Liver (tissue), 9 donors: ENCODE results near the gene NRSN2. TPM values are rescaled to one million over a fixed set of nuclear protein-coding genes. Genes with fewer than 3 reads are reported as not detected.

Experiments
- DNase-seq: peaks from one replicate; pipeline ENCODE4 v3.0.0-alpha.2; 2017; ENCODE audit warnings: low spot score
- H3K27ac ChIP-seq, 2 donors: one replicate each; pipeline ENCODE4 v1.7.0; 2013; ENCODE audit warnings: inconsistent platforms in 2 of 2, low read length in 2 of 2, control low read depth in 1 of 2, low read depth in 1 of 2, mild to moderate bottlenecking in 1 of 2
- H3K27me3 ChIP-seq, 4 donors: one replicate each; pipeline versions ENCODE4 v1.6.1 to v1.7.0; 2013; ENCODE audit warnings: low read length in 3 of 4, inconsistent platforms in 1 of 4, mild to moderate bottlenecking in 1 of 4, moderate library complexity in 1 of 4; ENCODE audit not compliant: control insufficient read depth in 4 of 4, insufficient read depth in 4 of 4
- H3K36me3 ChIP-seq, 4 donors: one replicate each; pipeline versions ENCODE4 v1.6.1 to v1.7.0; 2013; ENCODE audit warnings: low read length in 3 of 4, mild to moderate bottlenecking in 3 of 4, low read depth in 1 of 4, moderate library complexity in 1 of 4; ENCODE audit not compliant: control insufficient read depth in 4 of 4, insufficient read depth in 3 of 4
- H3K4me1 ChIP-seq, 4 donors: one replicate each; pipeline versions ENCODE4 v1.6.1 to v1.7.0; 2013; ENCODE audit warnings: low read length in 3 of 4, mild to moderate bottlenecking in 3 of 4, moderate library complexity in 1 of 4; ENCODE audit not compliant: control insufficient read depth in 4 of 4, insufficient read depth in 4 of 4
- H3K4me3 ChIP-seq, 3 donors: one replicate each; pipeline versions ENCODE4 v1.6.1 to v1.7.0; 2013; ENCODE audit warnings: low read length in 3 of 3, control low read depth in 1 of 3, low read depth in 1 of 3, mild to moderate bottlenecking in 1 of 3
- H3K9ac ChIP-seq, 2 donors: one replicate each; pipeline ENCODE4 v1.7.0; 2013; ENCODE audit warnings: low read length in 2 of 2, mild to moderate bottlenecking in 2 of 2, moderate library complexity in 2 of 2, control low read depth in 1 of 2, low read depth in 1 of 2
- H3K9me3 ChIP-seq, 4 donors: one replicate each; pipeline versions ENCODE4 v1.6.1 to v1.7.0; 2013; ENCODE audit warnings: low read length in 3 of 4; ENCODE audit not compliant: control insufficient read depth in 4 of 4
- EGR1 ChIP-seq, 2 donors: IDR thresholded peaks; 2 replicates each; pipeline ENCODE4 v1.6.1; 2016 to 2018; ENCODE audit warnings: antibody characterized with exemption in 2 of 2, low read depth in 2 of 2
- FOXA1 ChIP-seq: IDR thresholded peaks from 2 replicates; pipeline ENCODE4 v1.6.1; 2016; ENCODE audit warnings: antibody characterized with exemption
- FOXA2 ChIP-seq: IDR thresholded peaks from 2 replicates; pipeline ENCODE4 v1.6.1; 2016; ENCODE audit warnings: antibody characterized with exemption
- GABPA ChIP-seq, 2 donors: IDR thresholded peaks in 1 of 2; conservative IDR thresholded peaks in 1 of 2; 2 replicates each; pipeline ENCODE4 v1.6.1; 2016; ENCODE audit warnings: antibody characterized with exemption in 2 of 2, mild to moderate bottlenecking in 1 of 2, moderate library complexity in 1 of 2
- HNF4A ChIP-seq, 2 donors: conservative IDR thresholded peaks; 2 replicates each; pipeline ENCODE4 v1.6.1; 2016; ENCODE audit warnings: antibody characterized with exemption in 2 of 2, mild to moderate bottlenecking in 2 of 2
- HNF4G ChIP-seq: IDR thresholded peaks from 2 replicates; pipeline ENCODE4 v1.6.1; 2016; ENCODE audit warnings: antibody characterized with exemption
- JUND ChIP-seq, 2 donors: IDR thresholded peaks; 2 replicates each; pipeline ENCODE4 v1.6.1; 2016; ENCODE audit warnings: antibody characterized with exemption in 2 of 2
- NR2F2 ChIP-seq: IDR thresholded peaks from 2 replicates; pipeline ENCODE4 v1.6.1; 2016; ENCODE audit warnings: antibody characterized with exemption
- RXRA ChIP-seq, 2 donors: IDR thresholded peaks; 2 replicates each; pipeline ENCODE4 v1.6.1; 2017 to 2018; ENCODE audit warnings: antibody characterized with exemption in 2 of 2, mild to moderate bottlenecking in 1 of 2
- SP1 ChIP-seq: IDR thresholded peaks from 2 replicates; pipeline ENCODE4 v1.6.1; 2018; ENCODE audit warnings: antibody characterized with exemption, mild to moderate bottlenecking
- TAF1 ChIP-seq: conservative IDR thresholded peaks from 2 replicates; pipeline ENCODE4 v1.6.1; 2016; ENCODE audit warnings: antibody characterized with exemption, mild to moderate bottlenecking
- YY1 ChIP-seq: IDR thresholded peaks from 2 replicates; pipeline ENCODE4 v1.6.1; 2016; ENCODE audit warnings: antibody characterized with exemption, mild to moderate bottlenecking
- WGBS: extraction: QIAGEN DNeasy Blood & Tissue Kit; methylation state at CpG from one replicate; pipeline ENCODE4 v1.1.7; 2013; 5-methylcytosine and 5-hydroxymethylcytosine counted together
- polyA plus RNA-seq, 2 donors: library from polyadenylated mRNA; stranded (reverse) in 1 of 2; unstranded in 1 of 2; fragments of 200-250 nt in 1 of 2; fragments of >200 nt in 1 of 2; fragmentation: Nextera tagmentation in 1 of 2; extraction: Ambion mirVana in 1 of 2; gene quantifications; one replicate each; pipeline versions ENCODE4 v1.2.1 to v1.2.3, GENCODE V29; 2013 to 2015
- total RNA-seq, 2 donors: library from RNA; depleted of rRNA; stranded (reverse); fragments of >200 nt; gene quantifications; one replicate each; pipeline ENCODE4 v1.2.3, GENCODE V29; 2014
- TF ChIP-seq, protein P1 (sequence below): IDR thresholded peaks from 2 replicates; pipeline ENCODE4 v1.6.1; 2016; ENCODE audit warnings: antibody characterized with exemption
- TF ChIP-seq, protein P2 (sequence below): fragments of 150-350 bp; IDR thresholded peaks from 2 replicates; pipeline ENCODE4 v1.5.1; 2017; ENCODE audit warnings: improper control_type of control experiment, low read depth, low read length; ENCODE audit not compliant: missing input control
- TF ChIP-seq, protein P3 (sequence below): IDR thresholded peaks from 2 replicates; pipeline ENCODE4 v1.6.1; 2016; ENCODE audit warnings: antibody characterized with exemption
- TF ChIP-seq, protein P4 (sequence below): IDR thresholded peaks from 2 replicates; pipeline ENCODE4 v1.6.1; 2016; ENCODE audit warnings: antibody characterized with exemption
- TF ChIP-seq, protein P5 (sequence below): IDR thresholded peaks from 2 replicates; pipeline ENCODE4 v1.6.1; 2016; ENCODE audit warnings: antibody characterized with exemption, mild to moderate bottlenecking
- donor health status: healthy.
- donor health status: healthy.
- donor health status: healthy.
- donor health status: healthy.
- donor health status: healthy.

The NRSN2 gene
- total and polyA plus RNA-seq, 4 donors: 1.9 to 12.0 (median 4.7) TPM

DNA sequence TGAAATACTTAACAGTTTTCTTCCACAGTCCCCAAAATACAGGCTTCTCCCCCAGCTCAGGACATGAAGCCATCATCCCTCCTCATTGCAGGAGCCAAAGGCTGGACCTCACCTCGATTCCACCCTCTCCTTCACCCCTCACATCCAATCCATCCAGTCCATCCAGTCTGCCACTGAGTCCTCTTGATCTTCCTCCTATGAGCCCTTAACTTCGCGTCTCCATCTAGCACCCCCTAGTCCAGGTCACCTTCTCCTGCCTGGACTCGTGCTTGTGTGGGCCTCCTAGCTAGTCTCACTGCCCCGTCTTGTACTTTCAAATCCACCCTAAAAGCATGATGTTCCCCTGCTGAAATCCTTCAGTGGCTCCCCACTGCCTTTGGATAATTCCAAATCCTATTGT, 37.0 kb downstream of the NRSN2 start:
- Histone ChIP-seq H3K4me3 (no peak overlapping the region), H3K27ac (no peak overlapping the region), H3K9ac (no peak overlapping the region), H3K36me3 (peaks cover 0 to 7% (median 3%) of the 10 kb centered on the region in 4 donors), H3K9me3 (no peaks in the 10 kb centered on the region), H3K4me1 (peaks cover 0 to 23% (median 15%) of the 10 kb centered on the region in 4 donors), H3K27me3 (no peaks in the 10 kb centered on the region)
- WGBS: 86% methylated on average over 5 of the region's 5 CpGs
- TF ChIP-seq, protein P1, sequence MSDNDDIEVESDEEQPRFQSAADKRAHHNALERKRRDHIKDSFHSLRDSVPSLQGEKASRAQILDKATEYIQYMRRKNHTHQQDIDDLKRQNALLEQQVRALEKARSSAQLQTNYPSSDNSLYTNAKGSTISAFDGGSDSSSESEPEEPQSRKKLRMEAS: no peak
- no peak for TF ChIP-seq JUND (IDR thresholded peaks at IDR 0.05)
- TF ChIP-seq YY1: no peak
- TF ChIP-seq HNF4G: no peak
- no peak for TF ChIP-seq RXRA (IDR thresholded peaks at IDR 0.05)
- TF ChIP-seq, protein P2, sequence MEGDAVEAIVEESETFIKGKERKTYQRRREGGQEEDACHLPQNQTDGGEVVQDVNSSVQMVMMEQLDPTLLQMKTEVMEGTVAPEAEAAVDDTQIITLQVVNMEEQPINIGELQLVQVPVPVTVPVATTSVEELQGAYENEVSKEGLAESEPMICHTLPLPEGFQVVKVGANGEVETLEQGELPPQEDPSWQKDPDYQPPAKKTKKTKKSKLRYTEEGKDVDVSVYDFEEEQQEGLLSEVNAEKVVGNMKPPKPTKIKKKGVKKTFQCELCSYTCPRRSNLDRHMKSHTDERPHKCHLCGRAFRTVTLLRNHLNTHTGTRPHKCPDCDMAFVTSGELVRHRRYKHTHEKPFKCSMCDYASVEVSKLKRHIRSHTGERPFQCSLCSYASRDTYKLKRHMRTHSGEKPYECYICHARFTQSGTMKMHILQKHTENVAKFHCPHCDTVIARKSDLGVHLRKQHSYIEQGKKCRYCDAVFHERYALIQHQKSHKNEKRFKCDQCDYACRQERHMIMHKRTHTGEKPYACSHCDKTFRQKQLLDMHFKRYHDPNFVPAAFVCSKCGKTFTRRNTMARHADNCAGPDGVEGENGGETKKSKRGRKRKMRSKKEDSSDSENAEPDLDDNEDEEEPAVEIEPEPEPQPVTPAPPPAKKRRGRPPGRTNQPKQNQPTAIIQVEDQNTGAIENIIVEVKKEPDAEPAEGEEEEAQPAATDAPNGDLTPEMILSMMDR: no peak
- no peak for TF ChIP-seq SP1
- no peak for TF ChIP-seq NR2F2
- TF ChIP-seq TAF1: no peak
- TF ChIP-seq GABPA (IDR thresholded peaks at IDR 0.05 in 1 of 2, conservative IDR thresholded peaks at IDR 0.05 in 1 of 2): no peak
- TF ChIP-seq FOXA1: no peak
- TF ChIP-seq EGR1 (IDR thresholded peaks at IDR 0.05; ENCODE audit: low read depth in 2 of 2): no peak
- TF ChIP-seq, protein P3, sequence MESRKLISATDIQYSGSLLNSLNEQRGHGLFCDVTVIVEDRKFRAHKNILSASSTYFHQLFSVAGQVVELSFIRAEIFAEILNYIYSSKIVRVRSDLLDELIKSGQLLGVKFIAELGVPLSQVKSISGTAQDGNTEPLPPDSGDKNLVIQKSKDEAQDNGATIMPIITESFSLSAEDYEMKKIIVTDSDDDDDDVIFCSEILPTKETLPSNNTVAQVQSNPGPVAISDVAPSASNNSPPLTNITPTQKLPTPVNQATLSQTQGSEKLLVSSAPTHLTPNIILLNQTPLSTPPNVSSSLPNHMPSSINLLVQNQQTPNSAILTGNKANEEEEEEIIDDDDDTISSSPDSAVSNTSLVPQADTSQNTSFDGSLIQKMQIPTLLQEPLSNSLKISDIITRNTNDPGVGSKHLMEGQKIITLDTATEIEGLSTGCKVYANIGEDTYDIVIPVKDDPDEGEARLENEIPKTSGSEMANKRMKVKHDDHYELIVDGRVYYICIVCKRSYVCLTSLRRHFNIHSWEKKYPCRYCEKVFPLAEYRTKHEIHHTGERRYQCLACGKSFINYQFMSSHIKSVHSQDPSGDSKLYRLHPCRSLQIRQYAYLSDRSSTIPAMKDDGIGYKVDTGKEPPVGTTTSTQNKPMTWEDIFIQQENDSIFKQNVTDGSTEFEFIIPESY: no peak
- TF ChIP-seq, protein P4, sequence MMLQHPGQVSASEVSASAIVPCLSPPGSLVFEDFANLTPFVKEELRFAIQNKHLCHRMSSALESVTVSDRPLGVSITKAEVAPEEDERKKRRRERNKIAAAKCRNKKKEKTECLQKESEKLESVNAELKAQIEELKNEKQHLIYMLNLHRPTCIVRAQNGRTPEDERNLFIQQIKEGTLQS: no peak
- TF ChIP-seq, protein P5, sequence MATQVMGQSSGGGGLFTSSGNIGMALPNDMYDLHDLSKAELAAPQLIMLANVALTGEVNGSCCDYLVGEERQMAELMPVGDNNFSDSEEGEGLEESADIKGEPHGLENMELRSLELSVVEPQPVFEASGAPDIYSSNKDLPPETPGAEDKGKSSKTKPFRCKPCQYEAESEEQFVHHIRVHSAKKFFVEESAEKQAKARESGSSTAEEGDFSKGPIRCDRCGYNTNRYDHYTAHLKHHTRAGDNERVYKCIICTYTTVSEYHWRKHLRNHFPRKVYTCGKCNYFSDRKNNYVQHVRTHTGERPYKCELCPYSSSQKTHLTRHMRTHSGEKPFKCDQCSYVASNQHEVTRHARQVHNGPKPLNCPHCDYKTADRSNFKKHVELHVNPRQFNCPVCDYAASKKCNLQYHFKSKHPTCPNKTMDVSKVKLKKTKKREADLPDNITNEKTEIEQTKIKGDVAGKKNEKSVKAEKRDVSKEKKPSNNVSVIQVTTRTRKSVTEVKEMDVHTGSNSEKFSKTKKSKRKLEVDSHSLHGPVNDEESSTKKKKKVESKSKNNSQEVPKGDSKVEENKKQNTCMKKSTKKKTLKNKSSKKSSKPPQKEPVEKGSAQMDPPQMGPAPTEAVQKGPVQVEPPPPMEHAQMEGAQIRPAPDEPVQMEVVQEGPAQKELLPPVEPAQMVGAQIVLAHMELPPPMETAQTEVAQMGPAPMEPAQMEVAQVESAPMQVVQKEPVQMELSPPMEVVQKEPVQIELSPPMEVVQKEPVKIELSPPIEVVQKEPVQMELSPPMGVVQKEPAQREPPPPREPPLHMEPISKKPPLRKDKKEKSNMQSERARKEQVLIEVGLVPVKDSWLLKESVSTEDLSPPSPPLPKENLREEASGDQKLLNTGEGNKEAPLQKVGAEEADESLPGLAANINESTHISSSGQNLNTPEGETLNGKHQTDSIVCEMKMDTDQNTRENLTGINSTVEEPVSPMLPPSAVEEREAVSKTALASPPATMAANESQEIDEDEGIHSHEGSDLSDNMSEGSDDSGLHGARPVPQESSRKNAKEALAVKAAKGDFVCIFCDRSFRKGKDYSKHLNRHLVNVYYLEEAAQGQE: no peak
- TF ChIP-seq FOXA2: no peak
- no peak for TF ChIP-seq HNF4A (conservative IDR thresholded peaks at IDR 0.05)
- no peak for DNase-seq

DNA sequence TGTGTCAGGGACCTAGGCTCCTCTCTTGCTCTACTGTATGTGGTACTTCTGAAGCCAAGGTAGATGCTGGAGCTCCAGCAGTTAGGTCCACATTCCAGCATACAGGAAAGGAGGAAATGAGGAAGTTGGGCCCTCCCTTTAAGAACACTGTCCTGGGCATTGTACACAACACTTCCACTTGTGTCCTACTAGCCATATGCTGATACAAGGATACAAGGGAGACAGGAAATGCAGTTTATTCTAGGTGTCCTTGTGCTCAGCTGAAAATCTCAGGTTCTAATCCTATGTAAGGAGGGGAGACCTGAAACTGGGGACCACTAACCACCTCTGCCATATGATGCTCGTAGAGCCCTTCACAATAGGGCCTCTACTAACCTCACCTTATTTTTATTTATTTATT, 37.8 kb downstream of the NRSN2 start:
- no peak for DNase-seq
- 95% methylated on average over 1 of the region's 1 CpG for WGBS
- Histone ChIP-seq H3K27ac (no peak overlapping the region), H3K27me3 (no peaks in the 10 kb centered on the region), H3K36me3 (peaks cover 3 to 11% (median 6%) of the 10 kb centered on the region in 4 donors), H3K9me3 (no peaks in the 10 kb centered on the region), H3K4me1 (peaks cover 5 to 31% (median 23%) of the 10 kb centered on the region in 4 donors), H3K4me3 (no peak overlapping the region), H3K9ac (no peak overlapping the region)
- TF ChIP-seq YY1 (no peak), EGR1 (IDR thresholded peaks at IDR 0.05; ENCODE audit: low read depth in 2 of 2) (no peak), SP1 (no peak), NR2F2 (no peak), JUND (IDR thresholded peaks at IDR 0.05) (no peak), GABPA (IDR thresholded peaks at IDR 0.05 in 1 of 2, conservative IDR thresholded peaks at IDR 0.05 in 1 of 2) (no peak), HNF4A (conservative IDR thresholded peaks at IDR 0.05) (no peak), TAF1 (no peak), RXRA (IDR thresholded peaks at IDR 0.05) (no peak)
- TF ChIP-seq, protein P1: no peak
- TF ChIP-seq, protein P2: no peak
- TF ChIP-seq, protein P3: no peak
